Thymus (tissue), 11 donors: ENCODE results near the gene ZSCAN10. TPM values are rescaled to one million over a fixed set of nuclear protein-coding genes. Genes with fewer than 3 reads are reported as not detected.

Experiments
- DNase-seq, 9 donors: peaks; one replicate each; pipeline ENCODE4 v3.0.0-alpha.2; 2013; ENCODE audit warnings: low spot score in 9 of 9, low read depth in 6 of 9, missing footprints in 1 of 9
- H3K27ac ChIP-seq, 2 donors: one replicate each; pipeline ENCODE4 v1.5.1; 2013; ENCODE audit warnings: control low read depth in 1 of 2, low read depth in 1 of 2, low read length in 1 of 2, mild to moderate bottlenecking in 1 of 2, moderate library complexity in 1 of 2
- H3K27me3 ChIP-seq, 2 donors: one replicate each; pipeline ENCODE4 v1.5.1; 2013; ENCODE audit warnings: low read length in 1 of 2; ENCODE audit not compliant: control insufficient read depth in 2 of 2, insufficient read depth in 1 of 2
- H3K36me3 ChIP-seq, 2 donors: one replicate each; pipeline ENCODE4 v1.5.1; 2013; ENCODE audit warnings: low read length in 1 of 2, mild to moderate bottlenecking in 1 of 2, moderate library complexity in 1 of 2; ENCODE audit not compliant: control insufficient read depth in 2 of 2, insufficient read depth in 2 of 2
- H3K4me1 ChIP-seq, 2 donors: one replicate each; pipeline ENCODE4 v1.5.1; 2013; ENCODE audit warnings: low read length in 2 of 2; ENCODE audit not compliant: control insufficient read depth in 2 of 2, insufficient read depth in 2 of 2
- H3K4me3 ChIP-seq, 2 donors: one replicate each; pipeline ENCODE4 v1.5.1; 2013; ENCODE audit warnings: low read length in 2 of 2, control low read depth in 1 of 2, mild to moderate bottlenecking in 1 of 2
- H3K9me3 ChIP-seq, 2 donors: one replicate each; pipeline ENCODE4 v1.5.1; 2013; ENCODE audit warnings: low read length in 1 of 2, mild to moderate bottlenecking in 1 of 2; ENCODE audit not compliant: control insufficient read depth in 2 of 2, insufficient read depth in 1 of 2
- WGBS: extraction: QIAGEN DNeasy Blood & Tissue Kit; methylation state at CpG from one replicate; pipeline ENCODE4 v1.1.7; 2013; 5-methylcytosine and 5-hydroxymethylcytosine counted together
- polyA plus RNA-seq: library from polyadenylated mRNA; stranded (reverse); fragments of 200-250 nt; gene quantifications from one replicate; pipeline ENCODE4 v1.2.3, GENCODE V29; 2013
- total RNA-seq: library from RNA; stranded (reverse); fragments of 120-200 nt; gene quantifications from one replicate; pipeline ENCODE4 v1.2.4, GENCODE V29; 2013
- donor health status: healthy.

The ZSCAN10 gene
- total and polyA plus RNA-seq, 2 donors = 0.05 to 0.11 TPM

GRCh38 chr16:3050487-3050886, 48.6 kb downstream of the ZSCAN10 start:
- no peak for DNase-seq
- Histone ChIP-seq H3K4me1 (peaks cover 3 to 22% of the 10 kb centered on the region in 2 donors), H3K4me3 (no peak overlapping the region), H3K27ac (no peak overlapping the region), H3K9me3 (peaks cover 0 to 5% of the 10 kb centered on the region in 2 donors), H3K27me3 (peaks cover 38 to 60% of the 10 kb centered on the region in 2 donors), H3K36me3 (peaks cover 8 to 11% of the 10 kb centered on the region in 2 donors)
- 86% methylated on average over 5 of the region's 5 CpGs for whole genome bisulfite sequencing

- H3K36me3 ChIP-seq = peaks cover 8% of the 10 kb centered on the region in 2 donors
- peaks cover 0 to 9% of the 10 kb centered on the region in 2 donors for H3K9me3 ChIP-seq
- peaks cover 42 to 65% of the 10 kb centered on the region in 2 donors for H3K27me3 ChIP-seq
- no peak overlapping the region for H3K27ac ChIP-seq
- H3K4me3 ChIP-seq = no peak overlapping the region
- WGBS = 88% methylated on average over 26 of the region's 26 CpGs
- H3K4me1 ChIP-seq = peaks cover 3 to 21% of the 10 kb centered on the region in 2 donors
- no peak for DNase-seq
Observed at GRCh38 chr16:3049921-3050481, 49.1 kb downstream of the ZSCAN10 start.

- peaks cover 0 to 13% of the 10 kb centered on the region in 2 donors for H3K9me3 ChIP-seq
- no peaks in the 10 kb centered on the region for H3K36me3 ChIP-seq
- H3K4me1 ChIP-seq = peaks cover 3 to 14% of the 10 kb centered on the region in 2 donors
- H3K27ac ChIP-seq = no peak overlapping the region
- peaks cover 61 to 91% of the 10 kb centered on the region in 2 donors for H3K27me3 ChIP-seq
- WGBS = 17% methylated on average over 13 of the region's 13 CpGs
- no peak overlapping the region for H3K4me3 ChIP-seq
- DNase-seq = no peak
Observed at GRCh38 chr16:3047387-3047720, 51.7 kb downstream of the ZSCAN10 start.

- Histone ChIP-seq H3K4me1 (peaks cover 3 to 14% of the 10 kb centered on the region in 2 donors), H3K4me3 (peak overlapping the region in 1 of 2 donors; percentile 15), H3K27me3 (peaks cover 65 to 97% of the 10 kb centered on the region in 2 donors), H3K27ac (no peak overlapping the region), H3K36me3 (no peaks in the 10 kb centered on the region), H3K9me3 (peaks cover 0 to 13% of the 10 kb centered on the region in 2 donors)
- no peak for DNase-seq
- WGBS = 6% methylated on average over 54 of the region's 54 CpGs
Observed at GRCh38 chr16:3046641-3047386, 52.3 kb downstream of the ZSCAN10 start.

- H3K4me3 ChIP-seq = peak within 1 kb of the TSS; percentile 10 to 38
- WGBS = 1% methylated on average over 86 of the region's 86 CpGs
- peaks cover 0 to 13% of the 10 kb centered on the region in 2 donors for H3K9me3 ChIP-seq
- peaks cover 68 to 100% of the 10 kb centered on the region in 2 donors for H3K27me3 ChIP-seq
- H3K27ac ChIP-seq = no peak within 1 kb of the TSS
- DNase-seq = no peak
- peaks cover 3 to 14% of the 10 kb centered on the region in 2 donors for H3K4me1 ChIP-seq
- no peaks in the 10 kb centered on the region for H3K36me3 ChIP-seq
Observed at GRCh38 chr16:3045758-3046640, 53.1 kb downstream of the ZSCAN10 start, which contains the start of gene MMP25. MMP25 (plus strand) TSS chr16:3046561; CDS start chr16:3046918, 357 bp downstream.

- Histone ChIP-seq H3K4me3 (no peak overlapping the region), H3K4me1 (peaks cover 3 to 14% of the 10 kb centered on the region in 2 donors), H3K9me3 (peaks cover 0 to 13% of the 10 kb centered on the region in 2 donors), H3K36me3 (no peaks in the 10 kb centered on the region), H3K27me3 (peaks cover 67 to 97% of the 10 kb centered on the region in 2 donors), H3K27ac (no peak overlapping the region)
- WGBS = 92% methylated on average over 6 of the region's 6 CpGs
- DNase-seq = no peak
Observed at GRCh38 chr16:3044708-3045107, 54.4 kb downstream of the ZSCAN10 start.

- Histone ChIP-seq H3K4me1 (peaks cover 3 to 14% of the 10 kb centered on the region in 2 donors), H3K4me3 (no peak overlapping the region), H3K9me3 (peaks cover 0 to 13% of the 10 kb centered on the region in 2 donors), H3K27ac (no peak overlapping the region), H3K36me3 (no peaks in the 10 kb centered on the region), H3K27me3 (peaks cover 69 to 97% of the 10 kb centered on the region in 2 donors)
- WGBS = 95% methylated on average over 3 of the region's 3 CpGs
- no peak for DNase-seq
Observed at GRCh38 chr16:3042376-3042775, 56.7 kb downstream of the ZSCAN10 start.

- Histone ChIP-seq H3K27ac (no peak overlapping the region), H3K27me3 (peaks cover 65 to 97% of the 10 kb centered on the region in 2 donors), H3K4me1 (peaks cover 0 to 2% of the 10 kb centered on the region in 2 donors), H3K36me3 (no peaks in the 10 kb centered on the region), H3K4me3 (no peak overlapping the region), H3K9me3 (no peaks in the 10 kb centered on the region)
- no peak for DNase-seq
- WGBS = 87% methylated on average over 5 of the region's 5 CpGs
Observed at GRCh38 chr16:3038896-3039295, 60.2 kb downstream of the ZSCAN10 start.
